Stimulated activated CD4-positive, alpha-beta T cell treated with anti-CD3 and anti-CD28 coated beads, Interleukin-2, amount 100 ng/mL, for 4 hours (primary cell): Measurements from ENCODE around the gene CSF2RB.

Source experiments
- DNase-seq: peaks from one replicate; pipeline ENCODE4 v3.0.0-alpha.2; 2020; ENCODE audit warnings: low read depth

CSF2RB gene

DNA sequence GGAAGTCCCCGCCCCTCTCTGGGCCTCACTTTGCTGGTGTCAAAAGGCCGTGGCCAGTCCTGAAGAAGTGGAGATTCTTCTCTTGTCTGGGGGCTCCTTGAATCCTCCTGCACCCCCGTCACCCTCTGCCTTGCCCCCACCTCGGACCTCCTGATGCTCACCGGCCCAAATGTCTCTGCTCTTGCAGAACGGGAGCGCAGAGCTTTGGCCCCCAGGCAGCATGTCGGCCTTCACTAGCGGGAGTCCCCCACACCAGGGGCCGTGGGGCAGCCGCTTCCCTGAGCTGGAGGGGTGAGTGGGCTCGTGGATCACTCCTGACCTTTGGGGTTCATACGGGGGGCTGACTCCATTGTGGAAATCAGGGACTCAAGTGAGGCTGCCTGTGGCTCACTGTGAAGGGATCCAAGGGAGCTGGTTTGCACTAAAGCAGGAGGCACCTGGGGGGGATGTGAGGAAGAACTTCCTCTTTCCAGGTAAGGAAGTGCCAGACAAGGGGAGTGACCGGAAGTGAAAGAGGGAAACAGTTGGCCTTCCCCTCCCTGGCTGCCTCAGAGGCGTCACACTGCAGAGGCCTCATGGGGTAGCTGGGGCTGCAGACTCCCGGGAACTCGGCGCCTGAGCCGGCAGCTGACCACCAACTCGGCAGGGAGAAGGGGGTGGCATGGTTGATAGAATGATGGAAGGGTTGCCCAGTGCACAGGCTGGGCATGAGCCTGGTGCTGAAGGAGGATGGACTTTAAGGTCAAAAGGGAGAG is 23.1 kb downstream of the CSF2RB start:
- no peak for DNase-seq

DNA sequence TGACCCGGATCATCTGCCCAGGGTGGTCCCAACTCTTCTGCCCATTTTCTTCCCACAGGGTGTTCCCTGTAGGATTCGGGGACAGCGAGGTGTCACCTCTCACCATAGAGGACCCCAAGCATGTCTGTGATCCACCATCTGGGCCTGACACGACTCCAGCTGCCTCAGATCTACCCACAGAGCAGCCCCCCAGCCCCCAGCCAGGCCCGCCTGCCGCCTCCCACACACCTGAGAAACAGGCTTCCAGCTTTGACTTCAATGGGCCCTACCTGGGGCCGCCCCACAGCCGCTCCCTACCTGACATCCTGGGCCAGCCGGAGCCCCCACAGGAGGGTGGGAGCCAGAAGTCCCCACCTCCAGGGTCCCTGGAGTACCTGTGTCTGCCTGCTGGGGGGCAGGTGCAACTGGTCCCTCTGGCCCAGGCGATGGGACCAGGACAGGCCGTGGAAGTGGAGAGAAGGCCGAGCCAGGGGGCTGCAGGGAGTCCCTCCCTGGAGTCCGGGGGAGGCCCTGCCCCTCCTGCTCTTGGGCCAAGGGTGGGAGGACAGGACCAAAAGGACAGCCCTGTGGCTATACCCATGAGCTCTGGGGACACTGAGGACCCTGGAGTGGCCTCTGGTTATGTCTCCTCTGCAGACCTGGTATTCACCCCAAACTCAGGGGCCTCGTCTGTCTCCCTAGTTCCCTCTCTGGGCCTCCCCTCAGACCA is 24.0 kb downstream of the CSF2RB start:
- DNase-seq, result no peak

DNA sequence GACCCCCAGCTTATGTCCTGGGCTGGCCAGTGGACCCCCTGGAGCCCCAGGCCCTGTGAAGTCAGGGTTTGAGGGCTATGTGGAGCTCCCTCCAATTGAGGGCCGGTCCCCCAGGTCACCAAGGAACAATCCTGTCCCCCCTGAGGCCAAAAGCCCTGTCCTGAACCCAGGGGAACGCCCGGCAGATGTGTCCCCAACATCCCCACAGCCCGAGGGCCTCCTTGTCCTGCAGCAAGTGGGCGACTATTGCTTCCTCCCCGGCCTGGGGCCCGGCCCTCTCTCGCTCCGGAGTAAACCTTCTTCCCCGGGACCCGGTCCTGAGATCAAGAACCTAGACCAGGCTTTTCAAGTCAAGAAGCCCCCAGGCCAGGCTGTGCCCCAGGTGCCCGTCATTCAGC is 24.6 kb downstream of the CSF2RB start:
- DNase-seq, result no peak

DNA sequence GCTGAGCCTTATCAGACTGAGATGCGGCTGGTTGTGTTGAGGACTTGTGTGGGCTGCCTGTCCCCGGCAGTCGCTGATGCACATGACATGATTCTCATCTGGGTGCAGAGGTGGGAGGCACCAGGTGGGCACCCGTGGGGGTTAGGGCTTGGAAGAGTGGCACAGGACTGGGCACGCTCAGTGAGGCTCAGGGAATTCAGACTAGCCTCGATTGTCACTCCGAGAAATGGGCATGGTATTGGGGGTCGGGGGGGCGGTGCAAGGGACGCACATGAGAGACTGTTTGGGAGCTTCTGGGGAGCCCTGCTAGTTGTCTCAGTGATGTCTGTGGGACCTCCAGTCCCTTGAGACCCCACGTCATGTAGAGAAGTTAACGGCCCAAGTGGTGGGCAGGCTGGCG is 25.5 kb downstream of the CSF2RB start:
- DNase-seq, result no peak

DNA sequence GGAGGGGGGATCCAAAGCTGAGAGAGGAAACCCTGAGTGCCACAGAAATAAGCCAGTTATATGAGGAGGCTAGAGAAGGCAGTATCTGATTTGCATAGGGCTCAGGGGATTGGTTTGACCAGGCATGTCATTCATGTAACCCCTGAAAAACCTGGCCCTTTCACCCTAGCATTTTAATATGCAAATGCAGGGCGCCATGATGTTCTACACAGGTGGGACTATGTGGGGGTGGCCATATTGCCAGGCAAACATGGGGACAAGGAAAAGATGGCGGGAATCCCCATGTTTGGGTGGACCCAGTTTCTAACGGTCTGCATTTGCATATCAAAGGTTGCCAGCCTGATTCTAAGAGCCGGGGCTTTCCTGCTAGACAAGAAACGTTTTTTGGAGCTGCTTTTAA is 27.2 kb downstream of the CSF2RB start:
- DNase-seq, result no peak

DNA sequence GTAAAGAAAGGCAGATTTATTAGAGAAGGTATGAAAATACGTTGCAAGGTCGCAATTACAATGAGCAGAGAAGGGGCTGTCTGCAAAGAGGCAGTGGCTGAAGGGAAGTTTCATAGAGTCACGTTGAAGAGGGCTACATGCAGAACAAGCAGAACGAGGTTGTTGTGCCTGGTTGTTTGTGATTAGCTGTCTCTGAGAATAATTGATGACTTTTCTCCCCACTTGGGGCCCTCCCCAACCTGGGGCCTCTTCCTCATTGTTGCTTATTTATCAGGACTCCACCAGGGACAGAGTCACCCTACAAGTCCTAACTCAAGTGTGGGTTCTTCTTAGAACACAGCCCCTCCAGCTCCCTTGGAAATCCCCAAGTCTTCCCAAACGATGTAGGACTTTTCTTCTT is 29.1 kb downstream of the CSF2RB start:
- no peak for DNase-seq

DNA sequence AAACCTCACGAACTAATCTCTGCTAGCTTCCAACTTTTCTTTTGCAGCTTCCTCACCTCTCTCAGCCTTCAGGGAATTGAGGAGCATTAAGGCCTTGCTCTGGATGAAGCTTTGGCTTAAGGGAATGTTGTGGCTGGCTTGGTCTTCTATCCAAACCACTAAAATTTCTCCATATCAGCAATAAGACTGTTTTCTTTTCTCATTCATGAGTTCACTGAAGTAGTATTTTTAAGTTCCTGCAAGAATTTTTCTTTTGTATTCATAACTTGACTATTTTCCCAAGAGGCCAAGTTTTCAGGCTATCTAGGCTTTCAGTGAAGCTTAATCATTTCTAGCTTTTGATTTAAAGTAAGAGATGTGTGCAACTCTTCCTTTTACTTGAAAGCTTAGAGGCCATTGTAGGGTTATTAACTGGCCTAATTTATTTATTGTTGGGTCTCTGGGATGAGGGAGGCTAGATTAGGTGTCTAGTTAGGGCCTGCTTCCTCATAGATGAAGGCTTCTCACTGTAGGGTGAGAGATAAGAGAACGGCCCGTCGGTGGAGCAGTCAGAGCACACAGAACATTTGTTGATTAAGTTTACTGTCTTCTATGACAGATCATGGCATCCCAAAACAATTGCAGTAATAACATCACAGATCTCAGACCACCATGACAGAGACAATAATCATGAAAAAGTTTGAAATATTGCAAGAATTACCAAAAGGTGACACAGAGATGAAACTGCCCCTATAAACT is 33.2 kb downstream of the CSF2RB start:
- DNase-seq, result no peak

DNA sequence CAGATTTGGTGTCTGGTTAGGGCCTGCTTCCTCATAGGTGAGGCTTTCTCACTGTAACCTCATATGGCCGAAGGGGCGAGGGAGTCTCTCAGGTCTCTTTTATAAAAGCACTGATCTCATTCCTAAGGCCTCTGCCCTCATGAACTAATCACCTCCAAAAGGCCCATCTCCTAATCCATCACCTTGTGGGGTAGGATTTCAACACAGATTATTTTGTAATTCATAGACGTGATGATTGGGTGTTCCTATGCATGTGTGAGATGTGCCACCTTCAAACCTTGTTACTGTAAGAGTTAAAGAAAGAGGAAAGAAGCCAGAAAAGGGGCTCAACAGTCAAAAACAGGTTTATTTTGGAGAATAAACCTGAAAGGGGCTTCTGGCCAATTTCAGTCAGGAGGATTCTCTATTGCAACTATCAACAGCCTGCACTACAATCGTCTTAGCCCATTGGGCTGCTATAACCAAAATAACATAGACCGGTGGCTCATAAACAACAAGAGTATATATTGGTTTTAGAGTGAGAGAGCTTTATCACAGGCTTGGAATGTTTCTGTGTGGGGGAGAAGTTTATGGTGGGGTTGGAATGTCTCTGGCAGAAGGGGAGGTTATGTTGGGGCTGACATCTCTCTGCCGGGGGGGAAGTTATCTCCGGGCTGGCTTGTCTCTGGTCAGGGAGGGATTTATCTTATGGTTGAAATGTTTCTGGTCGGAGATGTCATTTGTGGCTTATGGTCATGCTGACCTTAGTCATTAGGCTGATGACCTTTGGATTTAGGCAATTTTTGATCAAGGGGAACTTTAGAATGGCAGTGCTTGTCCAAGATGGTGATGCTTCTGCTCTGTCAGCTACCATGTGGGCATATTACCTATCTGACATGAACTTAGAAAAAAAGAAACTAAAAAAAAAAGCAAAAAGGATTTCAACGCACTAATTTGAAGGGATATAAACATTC is 35.1 kb downstream of the CSF2RB start:
- no peak for DNase-seq

DNA sequence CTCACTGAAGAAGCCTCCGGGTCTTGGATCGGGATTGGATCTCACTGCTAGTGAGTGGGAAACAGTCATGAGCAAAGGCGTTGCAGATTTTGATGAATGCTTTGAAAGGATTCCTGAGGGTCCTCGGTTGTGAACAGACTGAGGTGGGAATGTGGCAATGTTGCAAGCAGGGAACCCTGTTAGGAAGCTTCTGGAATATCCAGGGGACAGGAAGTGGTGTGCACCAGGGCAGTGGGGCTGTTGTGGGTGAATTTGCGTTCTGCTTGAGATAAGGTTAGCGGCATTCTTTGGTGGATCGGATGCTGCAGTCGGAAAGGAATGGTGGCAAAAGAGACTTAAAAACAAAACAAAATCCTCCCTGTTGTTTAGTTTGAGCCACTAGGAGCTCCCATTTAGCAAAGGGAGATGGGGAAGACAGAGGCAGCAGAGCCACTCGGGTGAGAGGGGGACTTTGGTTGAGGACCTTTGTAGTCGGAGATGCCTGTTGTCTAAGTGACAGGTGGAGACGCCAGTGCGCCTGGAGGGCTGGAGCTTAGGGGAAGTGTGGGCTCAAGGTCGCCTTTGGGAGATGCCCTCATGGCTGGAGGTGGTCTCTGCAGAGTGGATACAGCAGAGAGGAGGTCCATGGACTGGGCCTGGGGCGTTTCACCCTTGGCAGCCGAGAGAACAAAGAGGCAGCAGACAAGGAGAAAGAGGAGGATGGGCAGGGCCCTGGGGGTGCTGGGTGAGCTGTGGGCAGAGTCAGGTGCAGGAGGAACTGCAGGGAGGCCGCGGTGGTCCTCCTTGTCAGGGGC is 37.6 kb downstream of the CSF2RB start:
- no peak for DNase-seq

DNA sequence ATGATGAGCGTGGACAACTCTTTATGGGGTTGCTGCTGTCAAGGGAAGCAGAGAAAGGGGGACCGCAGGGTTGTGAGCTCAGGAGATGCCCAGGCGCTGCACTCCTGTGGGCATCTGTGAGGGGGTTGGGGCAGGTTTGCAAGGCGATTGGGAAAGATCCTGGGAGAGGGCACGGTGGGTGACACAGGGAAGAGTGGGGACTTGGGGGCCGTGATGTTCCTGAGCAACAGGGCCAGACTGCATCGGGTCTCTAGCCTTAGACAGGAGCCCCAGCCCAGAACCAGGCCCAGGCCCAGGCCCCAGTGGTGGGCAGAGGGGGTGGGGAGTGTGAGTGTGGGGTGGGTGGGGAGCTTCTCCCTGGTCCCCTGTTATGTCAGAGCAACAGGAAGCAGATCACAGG is 38.3 kb downstream of the CSF2RB start:
- no peak for DNase-seq

DNA sequence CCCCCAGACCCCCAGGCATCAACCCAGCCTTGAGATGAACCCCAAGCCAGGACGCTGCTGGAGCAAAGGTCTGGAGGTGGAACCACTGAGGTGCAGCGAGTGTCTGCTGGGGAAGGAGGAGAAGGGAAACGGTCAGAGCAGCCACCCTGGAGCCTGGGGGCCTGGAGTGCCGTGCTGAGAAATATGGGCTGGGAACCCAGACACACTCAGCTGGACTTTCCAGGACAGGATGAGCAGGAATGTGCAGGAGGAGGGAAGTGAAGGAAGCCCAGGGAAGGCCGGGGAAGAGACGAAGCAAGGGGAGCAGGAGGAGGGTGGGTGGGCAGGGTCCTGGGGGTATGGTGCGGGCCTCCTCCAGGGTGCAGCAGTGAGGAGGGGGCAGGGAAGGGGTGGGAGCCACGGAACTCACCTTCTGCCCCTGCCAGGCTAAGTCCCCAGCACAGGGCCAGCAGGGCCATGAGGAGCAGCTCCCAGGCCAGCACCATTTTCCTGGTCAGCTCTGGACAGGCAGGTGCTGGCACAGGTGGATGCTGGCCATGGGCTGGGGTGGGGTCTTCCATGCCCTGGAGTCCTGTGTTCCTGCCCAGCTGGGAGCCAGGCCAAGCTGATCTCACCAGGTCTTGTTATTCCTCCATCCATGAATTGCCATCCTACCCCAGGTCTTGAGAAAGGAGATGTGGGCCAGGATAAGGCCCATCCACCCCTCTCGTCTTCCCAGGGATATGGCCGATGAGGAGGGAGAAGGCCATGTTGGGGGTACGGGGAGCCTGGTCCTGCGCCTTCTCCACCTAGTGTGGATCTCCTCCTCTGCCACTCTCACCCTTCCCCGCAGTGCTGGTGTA is 40.0 kb downstream of the CSF2RB start:
- DNase-seq, result no peak

DNA sequence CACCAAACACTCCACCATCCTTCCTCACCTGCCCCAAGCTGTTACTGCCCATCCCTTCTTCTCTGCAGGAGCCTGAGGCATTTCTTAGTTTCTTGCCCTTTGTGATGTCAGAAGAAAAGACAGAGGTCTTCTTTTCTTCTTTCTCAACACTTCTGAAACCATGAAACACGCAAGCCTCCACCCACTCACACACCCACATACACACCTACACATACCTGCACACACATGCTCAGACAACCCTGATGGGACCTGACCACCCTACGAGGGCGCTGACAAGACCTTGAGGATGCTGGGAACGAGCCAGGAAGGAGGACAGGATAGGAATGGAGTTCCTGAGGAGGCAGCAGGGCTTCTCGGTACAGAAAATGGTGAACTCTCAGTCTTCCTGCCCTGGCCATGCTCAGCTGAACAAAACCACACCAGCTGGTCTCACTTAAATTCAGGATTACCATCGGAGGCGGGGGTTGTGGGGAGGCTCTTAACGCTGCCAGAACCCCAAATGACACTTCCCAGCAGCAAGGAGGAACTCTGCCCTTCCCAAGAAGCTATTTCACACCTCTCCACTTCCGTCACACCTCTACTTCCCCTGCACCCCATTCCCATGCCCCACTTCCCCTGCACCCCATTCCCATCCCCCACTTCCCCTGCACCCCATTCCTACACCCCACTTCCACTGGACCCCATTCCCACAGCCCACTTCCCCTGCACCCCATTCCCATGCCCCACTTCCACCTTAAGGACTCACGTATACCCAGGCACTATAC is 41.0 kb downstream of the CSF2RB start:
- DNase-seq, result no peak

DNA sequence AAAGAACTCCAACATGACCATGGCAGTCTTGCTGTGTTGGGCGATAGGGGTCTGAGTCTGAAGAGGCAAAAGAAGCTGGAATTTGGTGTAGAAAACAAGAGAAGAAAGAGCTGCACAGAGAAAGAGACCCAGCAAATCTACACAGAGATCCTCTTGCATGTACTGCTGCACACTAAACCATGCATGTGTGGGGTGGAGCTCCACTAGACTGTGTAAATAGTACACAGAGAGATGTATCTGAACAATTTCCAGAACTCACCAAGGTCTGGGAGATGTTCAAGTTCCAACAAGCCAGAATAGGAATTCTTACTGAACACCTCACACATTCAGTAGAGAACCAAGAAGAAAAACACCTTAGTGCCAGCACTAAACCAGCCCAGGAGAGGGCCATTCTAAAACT is 42.3 kb downstream of the CSF2RB start:
- no peak for DNase-seq

DNA sequence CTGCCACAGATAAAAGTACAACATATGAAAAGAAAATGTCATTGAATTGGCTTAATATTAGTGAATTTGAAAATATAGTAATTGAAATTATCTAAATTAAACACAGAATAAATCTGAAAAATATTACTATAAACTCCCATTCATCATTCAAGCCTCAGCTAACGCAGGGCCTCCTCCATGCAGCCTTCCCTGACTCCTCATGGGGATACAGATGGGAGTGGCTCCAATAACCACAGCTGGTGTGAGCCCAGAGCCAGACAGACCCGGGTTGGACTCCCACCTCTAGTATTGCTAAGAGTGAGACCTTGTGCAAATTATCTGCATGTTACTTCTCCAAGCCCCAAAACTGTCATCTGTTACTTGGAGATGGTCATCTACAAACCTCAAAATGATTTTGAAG is 44.9 kb downstream of the CSF2RB start:
- DNase-seq, result no peak

DNA sequence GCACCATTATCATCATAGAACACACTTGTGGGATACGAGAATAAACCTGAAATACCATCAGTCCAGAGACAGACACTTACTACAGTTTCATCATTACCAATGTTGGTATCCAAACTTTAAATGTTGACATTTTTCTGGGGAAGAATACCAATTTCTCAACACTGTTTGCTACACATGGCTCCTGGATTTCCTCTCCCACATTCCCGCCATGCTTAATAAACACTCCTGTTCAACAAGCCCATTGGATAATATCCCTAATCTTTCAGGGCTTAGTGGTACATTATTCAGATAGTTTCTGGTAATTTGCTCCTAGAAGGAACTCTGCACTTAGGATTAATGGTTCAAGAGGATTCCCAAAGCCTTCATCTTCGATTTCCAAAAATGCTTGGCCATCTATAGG is 48.2 kb downstream of the CSF2RB start:
- DNase-seq, result no peak

DNA sequence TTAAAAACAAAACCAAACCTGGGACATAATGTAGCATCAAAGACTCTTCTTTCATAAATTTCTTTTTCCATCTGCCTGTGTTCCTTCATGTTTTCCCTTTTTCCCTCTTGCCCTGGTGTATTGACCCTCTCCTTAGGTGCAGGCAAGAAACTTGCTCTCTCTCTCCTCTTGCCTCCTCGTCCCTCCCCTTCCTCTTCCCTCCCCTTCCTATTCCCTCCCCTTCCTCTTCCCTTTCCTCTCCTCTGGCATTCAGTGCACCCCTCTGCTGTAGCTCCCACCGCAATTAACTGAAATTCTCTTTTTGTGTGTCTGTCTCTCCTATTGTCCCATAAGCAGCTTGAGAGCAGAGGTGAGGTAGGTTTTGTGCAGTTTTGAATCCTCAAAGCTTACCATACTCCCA is 49.9 kb downstream of the CSF2RB start:
- no peak for DNase-seq

DNA sequence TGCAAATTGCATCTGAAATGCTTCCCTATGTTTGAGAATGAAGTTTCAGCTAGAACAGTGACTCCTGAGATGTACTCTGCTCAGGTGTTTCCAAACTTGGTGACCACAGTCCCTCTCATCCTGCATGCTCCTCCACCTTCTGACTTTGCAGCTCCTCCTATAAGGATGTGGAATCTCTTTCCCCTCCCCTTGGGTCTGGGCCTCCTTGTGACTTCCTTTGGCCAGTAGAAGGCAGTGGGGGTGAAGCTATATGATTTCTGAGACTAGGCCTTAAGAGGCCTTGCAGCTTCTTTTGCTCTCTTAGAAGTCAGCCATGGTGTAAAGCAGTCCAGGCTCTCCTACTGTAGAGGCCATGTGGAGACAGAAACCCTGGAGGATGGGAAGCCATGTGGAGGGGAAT is 50.7 kb downstream of the CSF2RB start:
- no peak for DNase-seq

DNA sequence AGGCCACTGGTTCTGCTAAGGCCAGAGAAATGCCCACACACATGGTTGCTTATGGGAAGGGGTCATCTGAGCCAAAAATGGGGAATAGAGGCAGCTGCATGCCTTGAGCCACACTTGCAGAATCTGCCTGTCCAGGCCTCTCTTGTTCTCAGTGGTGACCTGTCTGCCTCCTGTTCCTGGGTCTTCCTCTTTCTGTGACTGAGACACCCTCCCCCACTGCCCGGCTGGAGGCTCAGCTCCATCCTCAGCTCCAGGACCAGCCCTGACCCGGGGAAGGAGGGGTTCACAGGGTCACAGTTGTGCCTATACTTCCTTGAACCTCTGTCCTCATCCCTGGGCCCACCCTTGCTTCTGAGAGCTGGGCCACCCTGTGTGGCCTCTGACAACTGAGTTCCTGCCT is 52.3 kb downstream of the CSF2RB start:
- DNase-seq, result no peak

DNA sequence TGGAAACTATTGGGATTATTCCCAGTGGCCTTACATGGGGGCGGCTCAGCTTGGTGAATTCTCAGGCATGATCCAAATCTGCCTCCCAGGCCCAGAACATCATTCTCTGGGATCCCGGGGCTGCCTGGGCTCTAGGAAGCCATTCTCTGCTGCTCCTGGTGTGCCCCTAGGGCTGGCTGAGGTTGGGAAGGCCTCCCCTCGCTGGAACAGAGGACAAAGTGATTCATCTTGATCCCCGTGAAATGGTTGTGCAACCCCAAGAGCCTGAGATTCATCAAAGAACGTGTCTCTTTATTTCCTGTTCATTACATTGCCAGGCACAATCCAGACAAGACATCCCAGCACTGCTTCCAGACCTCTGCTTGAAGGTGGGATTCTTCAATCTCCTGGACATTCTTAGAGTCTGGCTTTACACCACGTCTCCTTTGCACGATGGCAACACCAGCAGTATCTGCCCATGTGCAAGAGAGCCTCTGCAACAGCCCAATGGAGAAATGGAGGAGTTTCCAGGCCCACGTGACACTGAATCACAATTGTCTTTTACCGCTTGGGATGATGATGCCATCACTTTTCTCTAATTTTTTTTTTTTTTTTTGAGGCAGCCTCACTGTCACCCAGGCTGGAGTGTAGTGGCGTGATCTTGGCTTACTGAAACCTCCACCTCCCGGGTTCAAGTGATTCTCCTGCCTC is 53.6 kb downstream of the CSF2RB start:
- no peak for DNase-seq
